MM.1S (cell line): ENCODE data around the gene WNT5A.

Experiments
- CTCF ChIP-seq: fragments of 300-600 bp; sonication (generic); IDR thresholded peaks from 2 replicates; pipeline ENCODE4 v1.5.1; 2016; ENCODE audit warnings: antibody characterized with exemption, low read length, mixed read lengths
- EZH2 ChIP-seq: fragments of 300-600 bp; sonication (generic); optimal IDR thresholded peaks from 2 replicates; pipeline ENCODE3; 2017; ENCODE audit warnings: low read depth, mild to moderate bottlenecking, antibody characterized with exemption, low read length, mixed read lengths

DNA sequence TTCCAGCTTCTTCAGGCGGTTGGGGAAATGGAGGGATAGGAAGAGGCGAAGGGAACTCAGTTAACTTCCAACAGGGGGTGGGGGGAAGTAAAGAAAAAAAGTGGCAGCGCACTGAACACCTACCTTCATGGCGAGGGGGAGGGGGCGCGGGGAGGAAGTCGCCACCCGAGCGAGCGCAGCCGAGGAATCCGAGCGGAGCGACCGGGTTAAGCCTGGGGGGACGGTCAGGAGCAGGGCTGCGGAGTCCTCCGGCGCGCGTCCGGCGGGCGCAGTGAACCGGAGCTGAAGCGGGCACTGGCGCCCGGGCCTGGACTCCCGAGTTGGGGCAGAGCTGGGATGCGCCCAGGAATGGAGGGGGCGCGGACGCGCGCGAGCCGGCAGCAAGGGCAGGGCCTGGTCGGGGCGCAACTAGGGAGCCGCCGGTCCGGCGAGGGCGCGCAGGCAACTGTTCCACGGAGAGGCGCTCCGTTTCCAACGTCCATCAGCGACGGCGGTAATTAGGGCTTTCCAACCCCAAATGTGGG, at the start of gene WNT5A:
- TF ChIP-seq EZH2 (no peak), CTCF (no peak)
